Colonic mucosa (tissue), 4 donors: ENCODE results near the gene ARHGAP15. TPM values are rescaled to one million over a fixed set of nuclear protein-coding genes. Genes with fewer than 3 reads are reported as not detected.

Experiments
- DNase-seq: peaks from one replicate; pipeline ENCODE4 v3.0.0-alpha.2; 2020
- H3K27ac ChIP-seq: fragments of 200-600 bp; one replicate; pipeline ENCODE4 v1.8.0; 2021
- H3K27me3 ChIP-seq: fragments of 200-600 bp; one replicate; pipeline ENCODE4 v1.8.0; 2021
- H3K36me3 ChIP-seq: fragments of 200-600 bp; one replicate; pipeline ENCODE4 v1.8.0; 2021
- H3K4me1 ChIP-seq: fragments of 200-600 bp; one replicate; pipeline ENCODE4 v1.8.0; 2021; ENCODE audit warnings: mild to moderate bottlenecking
- H3K4me3 ChIP-seq: fragments of 200-600 bp; one replicate; pipeline ENCODE4 v1.8.0; 2021
- H3K9ac ChIP-seq, 2 donors: one replicate each; pipeline ENCODE4 v1.7.0; 2013; ENCODE audit warnings: control low read depth in 2 of 2, low read depth in 2 of 2, low read length in 2 of 2
- H3K9me3 ChIP-seq: fragments of 200-600 bp; one replicate; pipeline ENCODE4 v1.8.0; 2021
- CTCF ChIP-seq: fragments of 200-600 bp; IDR thresholded peaks from one replicate; pipeline ENCODE4 v1.8.0; 2022; ENCODE audit warnings: antibody characterized with exemption, mild to moderate bottlenecking
- intact Hi-C: fragments of 100-400 bp; cut with DNase I; formaldehyde crosslinking; loops from one replicate; pipeline ENCODE4 v1.14.1; 2022
- total RNA-seq, 2 donors: library from RNA; stranded (reverse); fragmentation: NEBNext Ultra II Directional in 1 of 2; extraction: Animal tissue kit (Norgen Biotek cat#: 25700) in 1 of 2; gene quantifications; one replicate each; pipeline ENCODE4 v1.2.1, GENCODE V29; 2021
- donor health status: healthy.
- donor health status: DM: no; HTN: no; CAD: no.
- donor health status: DM: no; HTN: no; CAD: no.

ARHGAP15 gene
- total RNA-seq, 2 donors from 2014 or later = 1.6 to 3.7 TPM

GRCh38 chr2:143262389-143262788 lies 133.2 kb downstream of the ARHGAP15 start:
- Histone ChIP-seq H3K4me3 (no peak overlapping the region), H3K9me3 (no peaks in the 10 kb centered on the region), H3K27ac (no peak overlapping the region), H3K9ac (no peak overlapping the region), H3K27me3 (no peaks in the 10 kb centered on the region), H3K36me3 (no peaks in the 10 kb centered on the region), H3K4me1 (no peaks in the 10 kb centered on the region)
- DNase-seq = no peak
- intact Hi-C loops = no loop called here
- TF ChIP-seq CTCF = no peak

- peak; percentile 17 for TF ChIP-seq CTCF
These were observed 133.9 kb downstream of the ARHGAP15 start for GRCh38 chr2:143263066-143263625.

GRCh38 chr2:143264851-143265250 lies 135.6 kb downstream of the ARHGAP15 start:
- no peaks in the 10 kb centered on the region for H3K36me3 ChIP-seq
- TF ChIP-seq CTCF = no peak
- intact Hi-C loops = no loop called here
- no peak overlapping the region for H3K4me3 ChIP-seq
- H3K27me3 ChIP-seq = no peaks in the 10 kb centered on the region
- DNase-seq = no peak
- H3K27ac ChIP-seq = no peak overlapping the region
- no peaks in the 10 kb centered on the region for H3K9me3 ChIP-seq
- H3K4me1 ChIP-seq = no peaks in the 10 kb centered on the region
- no peak overlapping the region for H3K9ac ChIP-seq

More at GRCh38 chr2:143263066-143263625, 133.9 kb downstream of the ARHGAP15 start:
- Histone ChIP-seq H3K9me3 (no peaks in the 10 kb centered on the region), H3K27ac (no peak overlapping the region), H3K4me1 (no peaks in the 10 kb centered on the region), H3K4me3 (no peak overlapping the region), H3K27me3 (no peaks in the 10 kb centered on the region), H3K9ac (no peak overlapping the region), H3K36me3 (no peaks in the 10 kb centered on the region)
- DNase-seq = no peak
- intact Hi-C loops = no loop called here

- no peak for TF ChIP-seq CTCF
- Histone ChIP-seq H3K4me3 (no peak overlapping the region), H3K27ac (no peak overlapping the region), H3K4me1 (no peaks in the 10 kb centered on the region), H3K36me3 (no peaks in the 10 kb centered on the region), H3K9me3 (no peaks in the 10 kb centered on the region), H3K27me3 (no peaks in the 10 kb centered on the region), H3K9ac (no peak overlapping the region)
- DNase-seq = no peak
- intact Hi-C loops = no loop called here
These were observed 150.5 kb downstream of the ARHGAP15 start for GRCh38 chr2:143279672-143280071.

- intact Hi-C loops = no loop called here
- H3K27ac ChIP-seq = no peak overlapping the region
- H3K4me3 ChIP-seq = no peak overlapping the region
- no peaks in the 10 kb centered on the region for H3K4me1 ChIP-seq
- H3K9me3 ChIP-seq = no peaks in the 10 kb centered on the region
- no peak for DNase-seq
- no peak for TF ChIP-seq CTCF
- H3K36me3 ChIP-seq = no peaks in the 10 kb centered on the region
- no peak overlapping the region for H3K9ac ChIP-seq
- no peaks in the 10 kb centered on the region for H3K27me3 ChIP-seq
These were observed 151.0 kb downstream of the ARHGAP15 start for GRCh38 chr2:143280097-143280757.
